Mucosa of stomach (tissue), 1 donor: ENCODE data around the gene MCOLN1.

Experiments
- H3K27me3 ChIP-seq: one replicate; pipeline ENCODE4 v1.7.0; 2013; ENCODE audit warnings: mild to moderate bottlenecking, low read length; ENCODE audit not compliant: control insufficient read depth, insufficient read depth
- H3K36me3 ChIP-seq: one replicate; pipeline ENCODE4 v1.7.0; 2013; ENCODE audit warnings: low read length; ENCODE audit not compliant: control insufficient read depth, insufficient read depth
- H3K4me1 ChIP-seq: one replicate; pipeline ENCODE4 v1.7.0; 2013; ENCODE audit warnings: mild to moderate bottlenecking, low read length; ENCODE audit not compliant: control insufficient read depth, insufficient read depth
- H3K4me3 ChIP-seq: one replicate; pipeline ENCODE4 v1.7.0; 2013; ENCODE audit warnings: low read length
- H3K9ac ChIP-seq: one replicate; pipeline ENCODE4 v1.7.0; 2013; ENCODE audit warnings: mild to moderate bottlenecking, low read length, moderate library complexity
- H3K9me3 ChIP-seq: one replicate; pipeline ENCODE4 v1.7.0; 2013; ENCODE audit warnings: mild to moderate bottlenecking, low read length, moderate library complexity; ENCODE audit not compliant: control insufficient read depth
- donor health status: Pancreatic carcinoma.

The MCOLN1 gene

GRCh38 chr19:7522072-7522922, at the start of gene MCOLN1:
MCOLN1 (plus strand) TSS chr19:7522624; CDS start chr19:7522751, 127 bp downstream.
- Histone ChIP-seq H3K27me3 (no peaks in the 10 kb centered on the region), H3K4me3 (peak within 1 kb of the TSS; percentile 71), H3K9me3 (no peaks in the 10 kb centered on the region), H3K9ac (peak within 1 kb of the TSS; percentile 69), H3K4me1 (peaks cover 18% of the 10 kb centered on the region), H3K36me3 (no peaks in the 10 kb centered on the region)

GRCh38 chr19:7475665-7476064, 46.8 kb upstream of the MCOLN1 start:
- no peaks in the 10 kb centered on the region for H3K27me3 ChIP-seq
- no peak overlapping the region for H3K9ac ChIP-seq
- H3K4me1 ChIP-seq = no peaks in the 10 kb centered on the region
- no peak overlapping the region for H3K4me3 ChIP-seq
- H3K9me3 ChIP-seq = no peaks in the 10 kb centered on the region
- H3K36me3 ChIP-seq = no peaks in the 10 kb centered on the region

GRCh38 chr19:7476241-7476640, 46.2 kb upstream of the MCOLN1 start:
- H3K4me3 ChIP-seq = no peak overlapping the region
- no peak overlapping the region for H3K9ac ChIP-seq
- no peaks in the 10 kb centered on the region for H3K36me3 ChIP-seq
- H3K4me1 ChIP-seq = no peaks in the 10 kb centered on the region
- H3K27me3 ChIP-seq = no peaks in the 10 kb centered on the region
- H3K9me3 ChIP-seq = no peaks in the 10 kb centered on the region

GRCh38 chr19:7476777-7477494, 45.5 kb upstream of the MCOLN1 start:
- Histone ChIP-seq H3K36me3 (no peaks in the 10 kb centered on the region), H3K9ac (no peak overlapping the region), H3K4me3 (no peak overlapping the region), H3K9me3 (no peaks in the 10 kb centered on the region), H3K4me1 (no peaks in the 10 kb centered on the region), H3K27me3 (no peaks in the 10 kb centered on the region)

GRCh38 chr19:7477758-7478157, 44.7 kb upstream of the MCOLN1 start:
- Histone ChIP-seq H3K4me1 (no peaks in the 10 kb centered on the region), H3K27me3 (no peaks in the 10 kb centered on the region), H3K9ac (no peak overlapping the region), H3K9me3 (no peaks in the 10 kb centered on the region), H3K4me3 (no peak overlapping the region), H3K36me3 (no peaks in the 10 kb centered on the region)

- Histone ChIP-seq H3K36me3 (no peaks in the 10 kb centered on the region), H3K27me3 (no peaks in the 10 kb centered on the region), H3K9ac (no peak overlapping the region), H3K9me3 (no peaks in the 10 kb centered on the region), H3K4me1 (peaks cover 4% of the 10 kb centered on the region), H3K4me3 (no peak overlapping the region)
Measured at GRCh38 chr19:7478173-7478842, 44.1 kb upstream of the MCOLN1 start.

GRCh38 chr19:7478843-7479227, 43.6 kb upstream of the MCOLN1 start:
- H3K9me3 ChIP-seq = no peaks in the 10 kb centered on the region
- H3K27me3 ChIP-seq = no peaks in the 10 kb centered on the region
- H3K4me1 ChIP-seq = peaks cover 9% of the 10 kb centered on the region
- H3K36me3 ChIP-seq = no peaks in the 10 kb centered on the region
- no peak overlapping the region for H3K4me3 ChIP-seq
- H3K9ac ChIP-seq = no peak overlapping the region

- Histone ChIP-seq H3K9ac (no peak overlapping the region), H3K36me3 (no peaks in the 10 kb centered on the region), H3K4me1 (peaks cover 9% of the 10 kb centered on the region), H3K9me3 (no peaks in the 10 kb centered on the region), H3K4me3 (no peak overlapping the region), H3K27me3 (no peaks in the 10 kb centered on the region)
Measured at GRCh38 chr19:7480222-7480969, 42.0 kb upstream of the MCOLN1 start.

GRCh38 chr19:7480970-7481255, 41.5 kb upstream of the MCOLN1 start:
- Histone ChIP-seq H3K9ac (no peak overlapping the region), H3K27me3 (no peaks in the 10 kb centered on the region), H3K36me3 (no peaks in the 10 kb centered on the region), H3K4me3 (no peak overlapping the region), H3K9me3 (no peaks in the 10 kb centered on the region), H3K4me1 (peaks cover 9% of the 10 kb centered on the region)

- Histone ChIP-seq H3K27me3 (no peaks in the 10 kb centered on the region), H3K36me3 (no peaks in the 10 kb centered on the region), H3K9ac (no peak overlapping the region), H3K9me3 (no peaks in the 10 kb centered on the region), H3K4me3 (no peak overlapping the region), H3K4me1 (peaks cover 9% of the 10 kb centered on the region)
Measured at GRCh38 chr19:7482584-7483439, 39.6 kb upstream of the MCOLN1 start.

- H3K9me3 ChIP-seq = no peaks in the 10 kb centered on the region
- no peak overlapping the region for H3K9ac ChIP-seq
- H3K4me3 ChIP-seq = no peak overlapping the region
- H3K27me3 ChIP-seq = no peaks in the 10 kb centered on the region
- no peaks in the 10 kb centered on the region for H3K36me3 ChIP-seq
- peaks cover 15% of the 10 kb centered on the region for H3K4me1 ChIP-seq
Measured at GRCh38 chr19:7483720-7484201, 38.7 kb upstream of the MCOLN1 start.
